Activated naive CD8-positive, alpha-beta T cell treated with anti-CD3 and anti-CD28 coated beads, Interleukin-2, amount 10 ng/mL, durations not matched to agents 7 days and 5 days (primary cell): Measurements from ENCODE around the gene MYO1D. TPM values are rescaled to one million over a fixed set of nuclear protein-coding genes. Genes with fewer than 3 reads are reported as not detected.

Experiments used
- ATAC-seq: fragments of 150-1000 bp; cut with Tn5 transposase; one replicate; pipeline ENCODE4 v1.10.0; 2021; ENCODE audit warnings: low read depth, moderate library complexity
- POLR2A ChIA-PET: fragments of 350-600 bp; sonication (Branson Sonifier 250); formaldehyde crosslinking; loops from one replicate; lab custom pipeline; 2021; ENCODE audit warnings: antibody characterized with exemption; lab: Charles Lee
- DNase-seq: peaks from one replicate; pipeline ENCODE4 v3.0.0; 2021
- H3K27ac Mint-ChIP-seq: one replicate; pipeline ENCODE4 v1.8.0; 2022; ENCODE audit warnings: mild to moderate bottlenecking, mixed read lengths
- H3K27me3 Mint-ChIP-seq: one replicate; pipeline ENCODE4 v1.8.0; 2022; ENCODE audit warnings: mild to moderate bottlenecking, moderate library complexity, mixed read lengths
- H3K36me3 Mint-ChIP-seq: one replicate; pipeline ENCODE4 v1.8.0; 2021; ENCODE audit warnings: mild to moderate bottlenecking, mixed read lengths
- H3K4me1 Mint-ChIP-seq: one replicate; pipeline ENCODE4 v1.8.0; 2021; ENCODE audit warnings: mixed read lengths
- H3K4me3 Mint-ChIP-seq: one replicate; pipeline ENCODE4 v1.8.0; 2022; ENCODE audit warnings: mild to moderate bottlenecking, moderate library complexity, mixed read lengths
- H3K9me3 Mint-ChIP-seq: one replicate; pipeline ENCODE4 v1.8.0; 2021; ENCODE audit warnings: mixed read lengths
- total RNA-seq, 2 experiments: library from RNA; stranded (reverse); gene quantifications; one replicate each; pipeline ENCODE4 v1.2.3, GENCODE V29; 2021

MYO1D gene
- total RNA-seq, 2 experiments from 2014 or later: 5.5 to 9.0 TPM

DNA sequence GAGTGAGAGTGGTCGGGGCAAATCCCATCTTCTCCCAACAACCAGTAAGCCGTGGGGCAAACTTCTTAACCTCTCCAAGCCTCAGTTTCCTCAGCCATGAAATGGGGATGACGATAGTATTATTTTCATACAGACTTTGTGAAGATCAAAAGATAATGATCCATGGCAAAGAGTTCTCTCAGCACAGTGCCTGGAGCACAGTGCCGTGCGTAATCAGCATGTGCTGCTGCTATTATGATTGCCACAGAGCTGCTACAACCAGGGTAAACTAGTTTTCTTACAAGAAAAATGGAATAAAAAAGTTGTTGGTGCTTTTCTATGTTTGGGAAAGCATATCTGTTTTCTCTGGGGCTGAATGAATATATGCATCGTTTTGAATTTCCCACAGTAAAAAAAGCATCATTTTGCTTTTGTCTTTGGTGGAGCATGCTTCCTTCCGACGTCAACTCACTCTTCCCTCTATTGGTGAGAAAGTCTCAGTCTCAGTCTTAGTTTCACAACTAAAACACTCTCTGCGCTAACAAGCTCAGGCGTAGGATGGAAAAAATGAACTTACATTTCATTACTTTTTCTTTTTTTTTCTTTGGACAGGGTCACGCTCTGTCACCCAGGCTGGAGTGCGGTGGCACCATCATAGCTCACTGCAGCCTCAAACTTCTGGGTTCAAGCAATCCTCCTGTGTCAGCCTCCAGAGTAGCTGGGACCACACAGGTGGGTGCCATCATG lies 352.9 kb downstream of the MYO1D start:
- DNase-seq (no peak), ATAC-seq (no peak)
- H3K4me3 Mint-ChIP-seq: peak overlapping the region; percentile 56
- peaks cover 5% of the 10 kb centered on the region for H3K36me3 Mint-ChIP-seq
- H3K9me3 Mint-ChIP-seq: no peaks in the 10 kb centered on the region
- peaks cover 72% of the 10 kb centered on the region for H3K4me1 Mint-ChIP-seq
- H3K27me3 Mint-ChIP-seq: no peaks in the 10 kb centered on the region
- POLR2A ChIA-PET: interaction anchor here (0.7 to 2.4 kb wide), 7 partner anchors 10 to 235 kb away, joined by 3 to 25 read pairs (median 6); partner anchors contain the start of genes CDK5R1 and PSMD11
- H3K27ac Mint-ChIP-seq: peak overlapping the region; percentile 91

DNA sequence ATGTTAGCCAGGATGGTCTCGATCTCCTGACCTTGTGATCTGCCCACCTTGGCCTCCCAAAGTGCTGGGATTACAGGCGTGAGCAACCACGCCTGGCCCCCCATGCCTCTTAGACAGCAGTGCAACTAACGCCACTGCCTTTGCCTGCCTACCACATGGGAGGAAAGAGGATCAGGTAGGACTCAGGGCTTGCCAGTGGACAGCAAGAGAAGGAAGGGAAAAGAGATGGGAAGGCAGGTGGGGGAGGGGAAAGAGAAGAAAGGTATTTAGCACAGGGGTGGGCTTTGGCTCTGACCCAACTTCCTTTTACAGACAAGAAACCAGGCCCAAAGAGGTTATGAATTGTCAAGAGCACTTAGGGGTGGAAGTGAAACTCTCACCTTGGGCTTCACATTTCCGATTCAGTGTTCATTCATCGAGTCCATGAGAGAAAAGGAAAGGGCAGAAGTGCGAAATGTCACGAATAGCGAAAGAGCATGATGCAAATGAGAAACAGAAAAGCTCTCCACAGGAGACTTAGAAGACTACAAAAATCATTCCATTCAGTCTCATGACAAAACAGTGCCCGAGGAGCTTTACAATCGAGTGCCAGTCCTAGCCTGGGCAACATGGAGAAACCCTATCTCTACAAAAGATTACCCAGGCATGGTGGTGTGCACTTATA lies 353.8 kb downstream of the MYO1D start:
- H3K27ac Mint-ChIP-seq: peak overlapping the region; percentile 91
- DNase-seq (no peak), ATAC-seq (peak; percentile 56)
- H3K4me1 Mint-ChIP-seq: peaks cover 67% of the 10 kb centered on the region
- peak overlapping the region; percentile 56 for H3K4me3 Mint-ChIP-seq
- peaks cover 5% of the 10 kb centered on the region for H3K36me3 Mint-ChIP-seq
- H3K9me3 Mint-ChIP-seq: no peaks in the 10 kb centered on the region
- no peaks in the 10 kb centered on the region for H3K27me3 Mint-ChIP-seq
- POLR2A ChIA-PET: interaction anchor here (0.6 to 2.4 kb wide), 5 partner anchors 10 to 172 kb away, joined by 3 to 25 read pairs (median 6); partner anchors contain the start of gene CDK5R1

DNA sequence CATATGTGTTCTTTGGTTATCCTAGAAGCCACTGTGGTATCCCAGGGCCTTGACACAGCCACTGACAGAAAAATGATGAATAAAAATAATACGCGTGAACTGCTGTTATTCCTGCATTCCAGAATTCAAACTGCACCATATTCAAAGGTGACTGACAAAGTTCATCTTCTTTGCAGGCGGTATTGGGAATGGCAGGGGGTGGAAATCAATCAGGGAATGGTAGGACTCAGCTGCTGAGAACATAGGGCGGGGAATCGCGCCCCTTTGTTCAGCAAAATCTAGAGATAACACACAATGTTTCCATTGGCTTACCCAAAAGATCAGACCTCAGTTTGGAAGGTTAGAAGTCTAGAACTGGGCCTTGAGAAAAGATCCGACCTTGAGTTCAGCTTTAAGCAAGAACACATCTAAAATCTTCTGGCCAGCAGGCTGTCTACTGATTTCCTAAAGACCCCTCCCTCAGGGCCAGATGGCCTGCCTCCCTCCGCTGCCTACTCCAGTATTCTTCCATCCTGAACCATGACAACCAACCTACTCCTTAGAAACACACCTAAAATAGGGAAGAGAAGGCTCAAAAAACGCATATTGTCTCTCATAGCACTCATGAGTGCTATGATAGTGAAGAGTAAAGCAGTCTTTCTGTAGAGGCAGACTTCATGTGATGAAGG lies 356.1 kb downstream of the MYO1D start:
- Mint-ChIP-seq H3K27me3 (no peaks in the 10 kb centered on the region), H3K4me3 (peak overlapping the region; percentile 81), H3K36me3 (peaks cover 5% of the 10 kb centered on the region), H3K27ac (peak overlapping the region; percentile 87), H3K4me1 (peaks cover 68% of the 10 kb centered on the region), H3K9me3 (no peaks in the 10 kb centered on the region)
- no peak for ATAC-seq
- POLR2A ChIA-PET: interaction anchor here (0.6 to 5.5 kb wide), 5 partner anchors 17 to 40 kb away, joined by 3 to 60 read pairs (median 14); partner anchors contain the start of gene CDK5R1
- DNase-seq: no peak

DNA sequence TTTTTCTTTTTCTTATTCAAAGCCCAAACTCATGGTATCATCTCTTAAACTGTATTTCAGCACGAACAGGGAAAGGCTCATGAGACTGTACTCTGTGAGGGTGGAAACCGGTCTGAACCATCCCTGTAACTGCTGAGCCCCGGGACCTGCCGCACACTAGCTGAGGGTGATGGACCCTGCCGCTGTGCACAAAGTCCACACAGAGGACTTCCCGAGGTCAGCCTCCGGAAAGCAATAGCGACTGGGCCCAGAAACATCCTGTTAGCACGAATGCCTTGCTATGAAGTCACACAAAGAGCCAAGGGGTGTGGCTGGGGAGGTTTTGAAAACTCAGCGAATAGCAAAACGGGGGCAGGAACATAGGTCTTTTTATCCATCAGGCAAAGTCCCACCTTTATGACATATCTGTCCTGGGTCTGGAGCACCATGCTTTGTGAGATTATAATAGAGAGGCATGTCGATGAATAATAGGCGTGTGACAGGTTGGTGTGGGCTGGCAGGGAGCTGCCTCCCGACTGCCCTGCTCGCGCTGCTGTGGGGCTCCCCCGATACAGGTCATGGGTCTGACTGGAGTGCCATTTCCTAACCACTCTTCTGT lies 356.7 kb downstream of the MYO1D start:
- Mint-ChIP-seq H3K27me3 (no peaks in the 10 kb centered on the region), H3K36me3 (peaks cover 5% of the 10 kb centered on the region), H3K4me1 (peaks cover 74% of the 10 kb centered on the region), H3K4me3 (peak overlapping the region; percentile 81), H3K27ac (peak overlapping the region; percentile 87), H3K9me3 (no peaks in the 10 kb centered on the region)
- POLR2A ChIA-PET: interaction anchor here (0.6 to 5.5 kb wide), 5 partner anchors 16 to 41 kb away, joined by 3 to 60 read pairs (median 14); partner anchors contain the start of gene CDK5R1
- peak; percentile 62 for DNase-seq
- ATAC-seq: peak; percentile 61

DNA sequence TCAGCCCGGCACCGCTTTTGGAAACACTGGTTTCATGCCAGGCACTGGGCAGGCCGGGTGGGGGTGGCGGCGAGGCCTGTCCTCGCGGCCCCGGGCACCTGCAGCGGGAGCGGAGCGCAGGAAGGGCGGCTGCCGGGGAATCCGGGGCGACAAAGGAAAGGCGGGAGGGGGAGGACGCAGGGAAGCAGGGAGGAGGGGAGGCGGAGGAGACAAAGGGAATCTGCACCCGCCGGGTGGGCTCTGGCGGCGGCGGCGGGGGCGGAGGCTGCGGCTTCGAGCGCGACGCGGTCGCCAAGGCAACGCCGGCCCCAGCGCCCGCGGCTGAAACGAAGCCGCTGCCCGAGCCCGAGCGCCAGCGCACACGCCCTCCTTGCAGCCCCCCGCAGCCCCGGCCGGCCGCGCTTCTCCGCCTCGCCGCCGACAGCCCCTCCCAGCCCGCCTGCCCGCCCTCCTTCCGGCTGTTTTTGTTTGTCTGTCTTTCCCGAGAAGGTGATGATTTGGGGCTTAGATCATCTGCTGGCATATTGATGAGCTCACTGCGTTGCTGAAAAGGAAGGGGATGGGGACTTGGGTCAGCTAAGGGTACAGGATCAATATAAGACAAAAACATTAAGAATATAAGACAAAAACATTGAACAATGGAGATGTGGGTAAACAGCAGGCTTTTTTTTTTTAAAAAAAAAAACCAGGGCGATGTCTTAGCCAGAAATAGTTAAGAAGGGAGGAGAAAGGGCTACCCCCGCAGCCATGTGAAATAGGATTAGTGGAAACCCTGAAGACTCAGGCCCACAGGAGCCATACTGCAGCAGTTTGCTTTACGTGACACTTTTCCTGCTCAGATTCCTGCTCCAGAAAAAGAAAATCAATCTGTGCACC lies 357.5 kb downstream of the MYO1D start:
- Mint-ChIP-seq H3K27ac (peak overlapping the region; percentile 87), H3K36me3 (peaks cover 5% of the 10 kb centered on the region), H3K4me1 (peaks cover 73% of the 10 kb centered on the region), H3K4me3 (peak overlapping the region; percentile 81), H3K27me3 (no peaks in the 10 kb centered on the region), H3K9me3 (no peaks in the 10 kb centered on the region)
- DNase-seq (peak; percentile 65), ATAC-seq (peak; percentile 9)
- POLR2A ChIA-PET: interaction anchor here (0.7 to 5.5 kb wide), 5 partner anchors 16 to 34 kb away, joined by 4 to 60 read pairs (median 14); partner anchors contain the start of gene CDK5R1

DNA sequence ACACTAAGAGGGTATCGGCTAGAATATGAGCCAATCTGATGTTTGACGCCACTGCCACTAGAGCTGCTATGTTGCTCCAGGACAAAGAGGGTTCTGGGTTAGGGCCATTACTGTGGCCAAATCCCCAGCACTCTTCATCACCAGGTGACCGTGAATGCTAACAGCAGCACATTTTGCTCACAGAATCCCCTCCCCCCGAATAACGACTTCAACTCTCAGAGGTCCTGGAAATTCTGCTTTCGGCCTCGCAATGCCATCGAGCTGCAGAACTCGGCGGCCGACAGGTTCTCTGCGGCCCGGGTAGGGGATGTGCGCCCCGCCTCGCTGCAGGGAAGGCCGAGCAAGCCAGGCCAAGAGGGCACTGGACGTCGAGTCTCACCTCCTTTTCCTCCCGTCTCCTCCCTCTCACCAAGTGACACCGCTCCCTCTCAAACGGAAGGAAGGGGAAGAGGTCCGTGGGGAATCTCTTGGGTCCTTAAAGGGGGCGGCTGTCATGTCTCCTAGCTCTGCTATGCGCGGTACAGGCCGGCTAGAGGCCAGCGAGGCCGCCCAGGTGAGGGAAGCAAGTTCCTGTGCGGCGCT lies 358.2 kb downstream of the MYO1D start:
- Mint-ChIP-seq H3K4me3 (peak overlapping the region; percentile 54), H3K27ac (peak overlapping the region; percentile 49), H3K4me1 (peaks cover 68% of the 10 kb centered on the region), H3K36me3 (peaks cover 5% of the 10 kb centered on the region), H3K9me3 (no peaks in the 10 kb centered on the region), H3K27me3 (no peaks in the 10 kb centered on the region)
- POLR2A ChIA-PET: interaction anchor here (1.0 to 5.5 kb wide), 5 partner anchors 15 to 31 kb away, joined by 3 to 60 read pairs (median 16); partner anchors contain the start of gene CDK5R1
- ATAC-seq: no peak
- DNase-seq: no peak

DNA sequence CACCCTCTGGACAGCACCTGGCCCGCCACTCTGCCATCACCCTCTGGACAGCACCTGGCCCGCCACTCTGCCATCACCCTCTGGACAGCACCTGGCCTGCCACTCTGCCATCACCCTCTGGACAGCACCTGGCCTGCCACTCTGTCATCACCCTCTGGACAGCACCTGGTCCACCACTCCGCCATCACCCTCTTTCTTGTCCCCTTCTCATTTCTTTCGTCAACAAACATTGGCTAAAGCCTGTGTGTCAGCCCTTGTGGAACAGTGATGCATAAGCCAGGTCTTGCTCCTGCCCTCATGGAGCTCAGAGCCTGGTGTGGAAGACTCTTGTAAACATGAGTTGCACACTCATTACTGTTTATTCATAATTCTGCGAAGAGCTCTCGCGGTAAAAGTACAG lies 358.9 kb downstream of the MYO1D start:
- ATAC-seq: no peak
- peaks cover 5% of the 10 kb centered on the region for H3K36me3 Mint-ChIP-seq
- peaks cover 64% of the 10 kb centered on the region for H3K4me1 Mint-ChIP-seq
- peak overlapping the region; percentile 67 for H3K27ac Mint-ChIP-seq
- POLR2A ChIA-PET: interaction anchor here (1.0 to 5.5 kb wide), 9 partner anchors 8 to 35 kb away, joined by 3 to 60 read pairs (median 5); partner anchors contain the start of gene CDK5R1
- H3K9me3 Mint-ChIP-seq: no peaks in the 10 kb centered on the region
- H3K27me3 Mint-ChIP-seq: no peaks in the 10 kb centered on the region
- DNase-seq: no peak
- H3K4me3 Mint-ChIP-seq: peak overlapping the region; percentile 25

DNA sequence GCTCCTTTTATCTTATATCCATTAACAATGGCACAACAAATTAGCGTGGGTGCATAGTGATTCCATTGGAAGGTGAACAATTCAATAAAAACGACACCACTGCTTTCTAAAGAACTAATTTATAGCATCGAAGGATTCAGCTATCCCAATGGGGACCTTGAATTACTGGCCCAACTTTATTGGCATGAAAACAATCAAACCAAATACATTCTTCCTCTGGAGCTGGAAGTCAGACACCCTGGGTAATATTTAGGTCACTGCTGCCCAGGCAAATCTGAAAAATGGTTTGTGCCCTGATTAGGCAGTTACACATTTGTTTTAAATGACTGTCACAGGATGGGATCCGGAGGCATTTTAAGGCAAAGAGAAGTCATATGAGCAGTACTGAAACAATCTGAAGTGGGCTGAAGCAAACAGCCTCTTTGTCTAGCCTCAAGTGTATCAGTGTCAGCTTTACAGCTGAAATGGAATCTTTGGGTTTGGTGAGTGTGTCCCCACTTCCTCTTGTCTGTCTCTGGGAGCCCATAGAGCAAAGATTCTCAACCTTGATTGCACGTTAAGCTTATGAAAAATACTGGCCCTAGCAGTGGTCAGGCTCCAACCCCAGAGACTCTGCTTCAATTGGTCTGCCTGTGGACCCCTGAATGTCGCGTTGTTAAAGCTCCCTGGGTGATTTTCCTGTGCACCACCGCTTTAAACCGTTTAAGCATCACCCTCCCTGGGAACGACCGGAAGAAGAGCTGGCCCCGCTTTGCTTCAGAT lies 359.8 kb downstream of the MYO1D start:
- H3K9me3 Mint-ChIP-seq: no peaks in the 10 kb centered on the region
- ATAC-seq: peak; percentile 38
- POLR2A ChIA-PET: interaction anchor here (1.0 to 5.5 kb wide), 9 partner anchors 9 to 36 kb away, joined by 3 to 60 read pairs (median 5); partner anchors contain the start of gene CDK5R1

DNA sequence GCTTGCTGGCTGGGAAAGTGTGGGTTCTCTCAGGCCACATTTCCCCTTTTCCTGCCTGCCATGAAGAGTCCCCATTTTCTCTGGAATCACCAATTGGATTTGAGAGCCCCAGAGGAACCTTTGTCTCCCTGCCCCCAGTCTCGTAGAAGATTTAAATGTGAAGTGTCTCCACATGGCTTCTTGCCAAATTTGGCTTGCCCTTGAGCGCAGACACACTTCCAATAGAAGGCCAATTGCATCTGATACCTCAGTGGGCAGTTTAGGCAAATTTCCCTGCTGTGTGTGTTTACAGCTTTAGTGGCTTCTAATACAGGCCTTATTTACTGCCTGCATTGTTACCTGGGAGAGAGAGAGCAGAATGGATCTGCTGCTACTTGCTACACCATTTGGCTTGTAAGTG lies 360.5 kb downstream of the MYO1D start:
- H3K36me3 Mint-ChIP-seq: no peaks in the 10 kb centered on the region
- no peaks in the 10 kb centered on the region for H3K9me3 Mint-ChIP-seq
- H3K27me3 Mint-ChIP-seq: no peaks in the 10 kb centered on the region
- DNase-seq (no peak), ATAC-seq (no peak)
- POLR2A ChIA-PET: interaction anchor here (1.2 to 5.5 kb wide), 4 partner anchors 12 to 32 kb away, joined by 3 to 60 read pairs (median 12); partner anchors contain the start of gene CDK5R1
- H3K4me1 Mint-ChIP-seq: peaks cover 58% of the 10 kb centered on the region
- no peak overlapping the region for H3K27ac Mint-ChIP-seq
- H3K4me3 Mint-ChIP-seq: no peak overlapping the region

More for the DNA sequence above, 359.8 kb downstream of the MYO1D start:
- no peaks in the 10 kb centered on the region for H3K27me3 Mint-ChIP-seq
- H3K27ac Mint-ChIP-seq: peak overlapping the region; percentile 83
- peak overlapping the region; percentile 62 for H3K4me3 Mint-ChIP-seq
- peaks cover 56% of the 10 kb centered on the region for H3K4me1 Mint-ChIP-seq
- peaks cover under 1% of the 10 kb centered on the region for H3K36me3 Mint-ChIP-seq
- no peak for DNase-seq

DNA sequence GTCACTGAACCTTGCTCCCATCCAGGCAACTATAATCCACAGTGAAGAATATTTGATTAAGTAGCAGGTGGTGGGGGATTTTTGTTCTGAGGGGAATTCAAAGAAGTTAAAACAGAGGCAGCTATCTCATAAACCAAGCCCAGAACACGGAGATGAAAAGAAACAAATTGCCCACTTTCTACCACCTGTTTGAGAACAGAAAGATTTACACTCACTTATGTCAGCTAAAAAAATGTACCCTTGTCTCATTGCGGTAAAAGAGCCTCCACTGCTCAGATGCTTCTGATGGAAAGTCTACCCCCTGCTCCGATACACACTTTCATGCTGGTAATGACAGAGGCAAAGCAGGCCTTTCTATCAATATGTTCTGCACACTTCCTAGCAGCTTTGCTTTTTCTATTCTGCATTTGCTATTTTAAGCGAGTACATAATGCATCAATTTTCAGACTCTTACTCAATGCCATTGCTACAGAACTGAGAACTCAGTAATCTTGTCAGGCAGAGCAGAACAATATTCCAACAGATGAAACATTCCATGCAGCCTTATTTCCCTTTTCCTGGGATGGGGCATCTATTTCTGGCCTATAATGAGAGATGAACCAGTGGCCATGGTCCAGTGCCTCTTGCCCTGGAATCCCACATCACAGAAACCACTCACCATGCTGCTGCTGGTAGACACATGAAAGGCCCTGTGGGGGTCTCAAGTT lies 361.1 kb downstream of the MYO1D start:
- ATAC-seq: no peak
- no peaks in the 10 kb centered on the region for H3K36me3 Mint-ChIP-seq
- peaks cover 54% of the 10 kb centered on the region for H3K4me1 Mint-ChIP-seq
- H3K4me3 Mint-ChIP-seq: no peak overlapping the region
- no peak for DNase-seq
- POLR2A ChIA-PET: interaction anchor here (2.7 kb wide), 1 partner anchor 12 kb away, joined by 16 read pairs; no protein-coding TSS in a partner anchor
- peak overlapping the region; percentile 52 for H3K27ac Mint-ChIP-seq
- H3K27me3 Mint-ChIP-seq: no peaks in the 10 kb centered on the region
- no peaks in the 10 kb centered on the region for H3K9me3 Mint-ChIP-seq
